GM23338 (cell line): Measurements from ENCODE around the gene BANP. TPM values are rescaled to one million over a fixed set of nuclear protein-coding genes. Genes with fewer than 3 reads are reported as not detected.

Experiments used
- ATAC-seq: fragments of 200-7000 bp; cut with Tn5 transposase; 3 replicates; pipeline ENCODE4 v1.9.1; 2020
- DNase-seq: peaks from one replicate; pipeline ENCODE4 v3.0.0-alpha.2; 2015; ENCODE audit warnings: low spot score
- H2AFZ ChIP-seq: fragments of 200-600 bp; sonication (generic); 2 replicates; pipeline ENCODE4 v1.8.0; 2016; ENCODE audit warnings: antibody characterized with exemption, mild to moderate bottlenecking, moderate library complexity
- H3F3A ChIP-seq: fragments of 200-600 bp; sonication (generic); replicated peaks from 2 replicates; pipeline ENCODE4 v1.8.0; 2017; ENCODE audit warnings: antibody characterized with exemption, mixed run types, low read depth
- H3K27ac ChIP-seq: fragments of 200-600 bp; sonication (generic); 2 replicates; pipeline ENCODE4 v1.6.1; 2016; ENCODE audit warnings: low read depth
- H3K27me3 ChIP-seq: fragments of 200-600 bp; sonication (generic); 2 replicates; pipeline ENCODE4 v1.8.0; 2016; ENCODE audit warnings: mild to moderate bottlenecking, mixed run types, moderate library complexity; ENCODE audit not compliant: insufficient read depth
- H3K36me3 ChIP-seq: fragments of 200-600 bp; sonication (generic); 2 replicates; pipeline ENCODE4 v1.8.0; 2016; ENCODE audit warnings: mild to moderate bottlenecking; ENCODE audit not compliant: insufficient read depth
- H3K4me1 ChIP-seq: fragments of 200-600 bp; sonication (generic); 2 replicates; pipeline ENCODE4 v1.8.0; 2016; ENCODE audit warnings: mild to moderate bottlenecking, moderate library complexity; ENCODE audit not compliant: insufficient read depth
- H3K4me2 ChIP-seq: fragments of 200-600 bp; sonication (generic); 2 replicates; pipeline ENCODE4 v1.7.1; 2017; ENCODE audit warnings: mixed run types
- H3K4me3 ChIP-seq: fragments of 200-600 bp; sonication (generic); 2 replicates; pipeline ENCODE4 v1.6.1; 2016; ENCODE audit warnings: mixed run types
- H3K79me2 ChIP-seq: fragments of 200-600 bp; sonication (generic); replicated peaks from 2 replicates; pipeline ENCODE4 v1.8.0; 2017; ENCODE audit warnings: mild to moderate bottlenecking; ENCODE audit not compliant: insufficient read depth
- H3K9me2 ChIP-seq: fragments of 200-600 bp; sonication (generic); 2 replicates; pipeline ENCODE4 v1.8.0; 2017; ENCODE audit not compliant: insufficient read depth
- H4K20me1 ChIP-seq: fragments of 200-600 bp; sonication (generic); replicated peaks from 2 replicates; pipeline ENCODE4 v1.8.0; 2017; ENCODE audit warnings: mild to moderate bottlenecking; ENCODE audit not compliant: insufficient read depth
- H3K27ac Mint-ChIP-seq: 2 replicates; pipeline ENCODE4 v1.8.0; 2020; ENCODE audit warnings: inconsistent platforms, mild to moderate bottlenecking, moderate library complexity, mixed read lengths
- H3K27me3 Mint-ChIP-seq: 3 replicates; pipeline ENCODE4 v1.8.0; 2022; ENCODE audit warnings: low read depth, mild to moderate bottlenecking, moderate library complexity, mixed read lengths, inconsistent platforms; ENCODE audit not compliant: insufficient read depth, poor library complexity
- H3K36me3 Mint-ChIP-seq: 3 replicates; pipeline ENCODE4 v1.8.0; 2021; ENCODE audit warnings: low read depth, mild to moderate bottlenecking, inconsistent platforms, moderate library complexity, mixed read lengths
- H3K4me1 Mint-ChIP-seq: 3 replicates; pipeline ENCODE4 v1.8.0; 2020; ENCODE audit warnings: mild to moderate bottlenecking, inconsistent platforms, mixed read lengths
- H3K4me3 Mint-ChIP-seq: 3 replicates; pipeline ENCODE4 v1.8.0; 2021; ENCODE audit warnings: moderate library complexity, mild to moderate bottlenecking, inconsistent platforms, mixed read lengths
- H3K9me3 Mint-ChIP-seq: 3 replicates; pipeline ENCODE4 v1.8.0; 2020; ENCODE audit warnings: moderate library complexity, mild to moderate bottlenecking, inconsistent platforms, mixed read lengths
- ETS1 ChIP-seq: IDR thresholded peaks from 2 replicates; pipeline ENCODE4 v1.6.1; 2016; ENCODE audit warnings: antibody characterized with exemption
- EZH2 ChIP-seq: fragments of 200-600 bp; sonication (generic); IDR thresholded peaks from one replicate; pipeline ENCODE4 v1.8.0; 2017; ENCODE audit warnings: antibody characterized with exemption, mild to moderate bottlenecking, low read depth; ENCODE audit not compliant: unreplicated experiment
- EZH2phosphoT487 ChIP-seq: fragments of 200-600 bp; sonication (generic); IDR thresholded peaks from one replicate; pipeline ENCODE4 v1.8.1; 2018; ENCODE audit warnings: antibody characterized with exemption; ENCODE audit not compliant: unreplicated experiment
- ZNF114 ChIP-seq: fragments of 250-450 bp; sonication (Bioruptor Pico); IDR thresholded peaks from 2 replicates; pipeline ENCODE4 v1.5.0; 2020; ENCODE audit warnings: mild to moderate bottlenecking, moderate library complexity
- ZNF462 ChIP-seq: fragments of 250-450 bp; sonication (Bioruptor Pico); IDR thresholded peaks from 2 replicates; pipeline ENCODE4 v1.5.0; 2020; ENCODE audit warnings: mild to moderate bottlenecking, moderate library complexity
- polyA plus RNA-seq: library from polyadenylated mRNA; unstranded; fragments of >200 nt; fragmentation: Nextera tagmentation; extraction: Ambion mirVana; gene quantifications from 2 replicates; pipeline ENCODE4 v1.2.1, GENCODE V29; 2016
- total RNA-seq: library from RNA; depleted of rRNA; stranded (reverse); fragments of >200 nt; shearing (Covaris generic); gene quantifications from 2 replicates; pipeline ENCODE4 v1.2.3, GENCODE V29; 2014
- TF ChIP-seq, protein P1 (sequence below), 2 experiments: fragments of 200-600 bp in 1 of 2; sonication (generic) in 1 of 2; conservative IDR thresholded peaks; 2 replicates each; pipeline versions ENCODE4 v1.5.1 to v1.6.1; 2016 to 2017; ENCODE audit warnings: antibody characterized with exemption in 2 of 2, low read depth in 2 of 2, mild to moderate bottlenecking in 2 of 2, moderate library complexity in 1 of 2

Gene BANP
- total and polyA plus RNA-seq, 2 experiments from 2014 or later: 22.3 to 48.0 TPM

- TF ChIP-seq ZNF462: no peak
These were observed 132.3 kb downstream of the BANP start (continued) for GRCh38 chr16:88083582-88083981.

DNA sequence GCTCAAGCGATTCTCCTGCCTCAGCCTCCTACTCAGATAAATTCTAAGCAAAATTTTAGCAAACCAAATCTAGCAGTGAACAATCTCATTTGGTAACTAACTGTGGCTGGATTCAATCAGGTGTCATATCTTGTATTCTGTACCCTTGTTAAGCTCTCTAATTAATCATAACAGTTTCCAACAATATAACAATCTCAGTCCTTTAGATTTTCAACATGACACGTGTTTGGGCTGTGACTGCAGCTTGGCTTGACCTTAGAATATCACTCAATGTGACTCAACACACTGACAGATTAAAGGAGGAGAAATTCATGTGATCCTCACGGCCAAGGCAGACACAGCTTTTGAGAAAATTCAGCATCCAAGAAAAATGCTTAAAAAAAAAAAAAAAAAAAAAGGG is 133.6 kb downstream of the BANP start:
- Mint-ChIP-seq H3K9me3 (0 out of 3 replicates have a peak, but pooled peaks cover 2% of the 10 kb centered on the region), H3K27me3 (peaks cover 6% of the 10 kb centered on the region), H3K4me1 (no peaks in the 10 kb centered on the region), H3K27ac (no peak overlapping the region), H3K4me3 (no peak overlapping the region), H3K36me3 (peaks cover 9% of the 10 kb centered on the region; the same call in 2 of the 3 replicates)
- Histone ChIP-seq H3K36me3 (no peaks in the 10 kb centered on the region), H3K9me2 (no peaks in the 10 kb centered on the region), H3K4me1 (no peaks in the 10 kb centered on the region), H2AFZ (no peak overlapping the region), H3K4me3 (no peak overlapping the region), H3K4me2 (no peak overlapping the region), H3F3A (no peaks in the 10 kb centered on the region), H3K79me2 (no peaks in the 10 kb centered on the region), H3K27ac (no peak overlapping the region), H4K20me1 (no peaks in the 10 kb centered on the region), H3K27me3 (no peaks in the 10 kb centered on the region)
- TF ChIP-seq, protein P1, sequence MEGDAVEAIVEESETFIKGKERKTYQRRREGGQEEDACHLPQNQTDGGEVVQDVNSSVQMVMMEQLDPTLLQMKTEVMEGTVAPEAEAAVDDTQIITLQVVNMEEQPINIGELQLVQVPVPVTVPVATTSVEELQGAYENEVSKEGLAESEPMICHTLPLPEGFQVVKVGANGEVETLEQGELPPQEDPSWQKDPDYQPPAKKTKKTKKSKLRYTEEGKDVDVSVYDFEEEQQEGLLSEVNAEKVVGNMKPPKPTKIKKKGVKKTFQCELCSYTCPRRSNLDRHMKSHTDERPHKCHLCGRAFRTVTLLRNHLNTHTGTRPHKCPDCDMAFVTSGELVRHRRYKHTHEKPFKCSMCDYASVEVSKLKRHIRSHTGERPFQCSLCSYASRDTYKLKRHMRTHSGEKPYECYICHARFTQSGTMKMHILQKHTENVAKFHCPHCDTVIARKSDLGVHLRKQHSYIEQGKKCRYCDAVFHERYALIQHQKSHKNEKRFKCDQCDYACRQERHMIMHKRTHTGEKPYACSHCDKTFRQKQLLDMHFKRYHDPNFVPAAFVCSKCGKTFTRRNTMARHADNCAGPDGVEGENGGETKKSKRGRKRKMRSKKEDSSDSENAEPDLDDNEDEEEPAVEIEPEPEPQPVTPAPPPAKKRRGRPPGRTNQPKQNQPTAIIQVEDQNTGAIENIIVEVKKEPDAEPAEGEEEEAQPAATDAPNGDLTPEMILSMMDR (conservative IDR thresholded peaks at IDR 0.05; ENCODE audit: low read depth in 2 of 2): no peak
- TF ChIP-seq EZH2phosphoT487 (no peak), ETS1 (no peak), ZNF114 (CRISPR knock-in tag) (no peak), ZNF462 (no peak), EZH2 (no peak)
- ATAC-seq (no peak), DNase-seq (no peak)
